Right lobe of liver (tissue), 6 donors: ENCODE measurements around the gene ADGRG6. TPM values are rescaled to one million over a fixed set of nuclear protein-coding genes. Genes with fewer than 3 reads are reported as not detected.

ENCODE experiments used
- ATAC-seq, 4 donors: fragments of 200-7000 bp; cut with Tn5 transposase; one replicate each; pipeline ENCODE4 v1.9.1; 2020; ENCODE audit warnings: mild to moderate bottlenecking in 4 of 4, moderate library complexity in 4 of 4
- DNase-seq, 3 donors: peaks; one replicate each; pipeline ENCODE4 v3.0.0-alpha.2; 2020
- H3K27ac ChIP-seq, 3 donors: fragments of 200-600 bp; one replicate each; pipeline ENCODE4 v1.8.0; 2022
- H3K27me3 ChIP-seq, 2 donors: fragments of 200-600 bp; one replicate each; pipeline ENCODE4 v1.8.0; 2022
- H3K36me3 ChIP-seq, 4 donors: fragments of 200-600 bp; sonication (generic) in 1 of 4; one replicate each; pipeline versions ENCODE4 v1.5.1 to v1.8.0; 2017 to 2022; ENCODE audit warnings: control low read depth in 1 of 4
- H3K4me1 ChIP-seq, 4 donors: fragments of 200-600 bp; sonication (generic) in 1 of 4; one replicate each; pipeline versions ENCODE4 v1.5.1 to v1.8.0; 2017 to 2022; ENCODE audit warnings: control low read depth in 1 of 4
- H3K4me3 ChIP-seq, 3 donors: fragments of 200-600 bp; one replicate each; pipeline ENCODE4 v1.8.0; 2022
- H3K9me3 ChIP-seq, 4 donors: fragments of 200-600 bp; sonication (generic) in 1 of 4; one replicate each; pipeline versions ENCODE4 v1.5.1 to v1.8.0; 2017 to 2022; ENCODE audit warnings: control low read depth in 1 of 4
- CTCF ChIP-seq, 4 donors: fragments of 200-600 bp in 3 of 4; fragments of 450-650 bp in 1 of 4; IDR thresholded peaks; one replicate each; pipeline versions ENCODE4 v1.5.1 to v1.8.0; 2016 to 2022; ENCODE audit warnings: antibody characterized with exemption in 4 of 4, mild to moderate bottlenecking in 2 of 4
- POLR2A ChIP-seq: fragments of 450-650 bp; IDR thresholded peaks from one replicate; pipeline ENCODE4 v1.6.1; 2017; ENCODE audit warnings: antibody characterized with exemption, mild to moderate bottlenecking
- WGBS: methylation state at CpG from one replicate; pipeline ENCODE4 v1.1.6; 2018; ENCODE audit warnings: low coverage, low lambda C conversion rate; ENCODE audit not compliant: insufficient coverage; ENCODE audit errors: missing lambda C conversion rate; 5-methylcytosine and 5-hydroxymethylcytosine counted together
- intact Hi-C, 2 donors: fragments of 100-400 bp; cut with DNase I; formaldehyde crosslinking; loops; one replicate each; pipeline versions ENCODE4 v1.11.2 to v1.14.1; 2022
- total RNA-seq, 6 experiments: library from RNA; depleted of rRNA in 2 of 6; stranded (reverse); fragments of >200 nt in 2 of 6; fragmentation: NEBNext Ultra II Directional in 3 of 6; extraction: Animal tissue kit (Norgen Biotek cat#: 25700) in 3 of 6; gene quantifications; one replicate each; pipeline versions ENCODE4 v1.1.0 to v1.2.4, GENCODE V29; 2016 to 2023
- donor health status: DM: no; HTN: yes; CAD: no.
- donor health status: DM: no; HTN: no; CAD: no.
- donor health status: DM: no; HTN: no; CAD: no.
- donor health status: DM: no; HTN: yes; CAD: no.
- donor health status: DM: no; HTN: yes; CAD: no.

Gene ADGRG6
- total RNA-seq, 6 experiments from 2014 or later: 49.6 to 114 (median 94.6) TPM

GRCh38 chr6:142413111-142413510 is 111.3 kb downstream of the ADGRG6 start:
- Histone ChIP-seq H3K36me3 (peaks cover 0 to 67% (median 22%) of the 10 kb centered on the region in 4 donors), H3K27ac (no peak overlapping the region), H3K9me3 (no peaks in the 10 kb centered on the region), H3K27me3 (no peaks in the 10 kb centered on the region), H3K4me3 (no peak overlapping the region), H3K4me1 (no peaks in the 10 kb centered on the region)
- no peak for TF ChIP-seq POLR2A
- no peak for TF ChIP-seq CTCF (IDR thresholded peaks at IDR 0.05)
- DNase-seq: no peak
- intact Hi-C loops: no loop called here
- ATAC-seq: no peak

- intact Hi-C loops: no loop called here
- peaks cover 0 to 61% (median 19%) of the 10 kb centered on the region in 4 donors for H3K36me3 ChIP-seq
- TF ChIP-seq POLR2A: no peak
- no peak for TF ChIP-seq CTCF (IDR thresholded peaks at IDR 0.05)
- no peak overlapping the region for H3K27ac ChIP-seq
- no peaks in the 10 kb centered on the region for H3K27me3 ChIP-seq
- no peaks in the 10 kb centered on the region for H3K9me3 ChIP-seq
- 90% methylated on average over 8 of the region's 8 CpGs for WGBS
- no peak for ATAC-seq
- H3K4me3 ChIP-seq: no peak overlapping the region
- H3K4me1 ChIP-seq: no peaks in the 10 kb centered on the region
- DNase-seq: no peak
Observed at GRCh38 chr6:142414462-142415250, 112.8 kb downstream of the ADGRG6 start.

GRCh38 chr6:142416179-142416578 is 114.4 kb downstream of the ADGRG6 start:
- Histone ChIP-seq H3K9me3 (no peaks in the 10 kb centered on the region), H3K4me1 (no peaks in the 10 kb centered on the region), H3K27me3 (no peaks in the 10 kb centered on the region), H3K36me3 (peaks cover 0 to 63% (median 24%) of the 10 kb centered on the region in 4 donors), H3K27ac (no peak overlapping the region), H3K4me3 (no peak overlapping the region)
- ATAC-seq (no peak), DNase-seq (no peak)
- TF ChIP-seq POLR2A (no peak), CTCF (IDR thresholded peaks at IDR 0.05) (no peak)
- intact Hi-C loops: no loop called here
- WGBS: 73% methylated on average over 3 of the region's 3 CpGs

- H3K27ac ChIP-seq: no peak overlapping the region
- no peaks in the 10 kb centered on the region for H3K4me1 ChIP-seq
- no peak overlapping the region for H3K4me3 ChIP-seq
- H3K36me3 ChIP-seq: peaks cover 0 to 64% (median 24%) of the 10 kb centered on the region in 4 donors
- no peak for TF ChIP-seq CTCF (IDR thresholded peaks at IDR 0.05)
- no peak for TF ChIP-seq POLR2A
- ATAC-seq: no peak
- H3K9me3 ChIP-seq: no peaks in the 10 kb centered on the region
- intact Hi-C loops: no loop called here
- no peaks in the 10 kb centered on the region for H3K27me3 ChIP-seq
- DNase-seq: no peak
Observed at GRCh38 chr6:142416686-142417085, 114.9 kb downstream of the ADGRG6 start.
